ENCODE results near the gene NACAD.

Gene NACAD

DNA sequence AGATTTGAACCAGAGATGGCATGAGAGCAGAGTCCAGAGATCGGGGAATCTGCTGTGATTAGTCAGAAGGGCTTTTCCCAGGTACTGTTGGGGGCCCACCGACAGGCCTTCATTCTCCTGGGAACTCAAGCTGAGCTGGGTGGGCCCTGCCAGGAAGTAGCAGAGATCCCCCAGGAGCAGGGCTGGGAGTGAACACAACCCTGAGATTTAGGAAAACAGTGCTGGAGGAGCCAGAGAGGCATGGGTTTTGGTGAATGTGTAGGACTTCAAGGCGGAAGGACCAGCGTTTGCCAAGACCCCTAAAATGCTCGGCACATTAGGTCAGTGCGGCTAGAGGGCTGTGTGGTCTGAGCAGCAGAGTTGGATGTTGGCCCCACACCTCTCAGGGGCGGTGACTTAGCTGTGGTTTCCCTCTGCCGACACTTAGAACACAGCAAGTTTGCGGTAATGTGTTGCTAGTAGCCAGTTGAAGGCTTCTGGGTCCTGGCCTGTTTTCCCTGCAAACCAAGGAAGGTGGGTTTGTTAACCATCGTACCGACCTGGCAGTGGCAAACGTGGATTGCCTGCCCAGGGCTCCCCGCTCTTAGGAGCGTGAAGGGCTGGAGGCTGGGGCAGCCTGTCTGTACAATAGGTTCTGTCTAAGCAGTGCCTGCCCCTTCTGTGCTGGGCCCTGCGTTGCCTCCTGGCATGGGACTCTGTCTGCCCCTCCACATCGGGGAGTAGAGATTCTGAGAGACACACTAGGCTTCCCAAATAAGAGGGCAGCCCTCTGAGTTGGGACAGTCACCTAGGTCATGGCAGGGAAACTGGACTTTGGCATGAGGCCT, 14.0 kb downstream of the NACAD start:
- DNase-seq (ENCODE audit: low spot score) = no peak

- DNase-seq (ENCODE audit: low spot score) = no peak
Measured at GRCh38 chr7:45073786-45074527, 14.8 kb downstream of the NACAD start.

DNA sequence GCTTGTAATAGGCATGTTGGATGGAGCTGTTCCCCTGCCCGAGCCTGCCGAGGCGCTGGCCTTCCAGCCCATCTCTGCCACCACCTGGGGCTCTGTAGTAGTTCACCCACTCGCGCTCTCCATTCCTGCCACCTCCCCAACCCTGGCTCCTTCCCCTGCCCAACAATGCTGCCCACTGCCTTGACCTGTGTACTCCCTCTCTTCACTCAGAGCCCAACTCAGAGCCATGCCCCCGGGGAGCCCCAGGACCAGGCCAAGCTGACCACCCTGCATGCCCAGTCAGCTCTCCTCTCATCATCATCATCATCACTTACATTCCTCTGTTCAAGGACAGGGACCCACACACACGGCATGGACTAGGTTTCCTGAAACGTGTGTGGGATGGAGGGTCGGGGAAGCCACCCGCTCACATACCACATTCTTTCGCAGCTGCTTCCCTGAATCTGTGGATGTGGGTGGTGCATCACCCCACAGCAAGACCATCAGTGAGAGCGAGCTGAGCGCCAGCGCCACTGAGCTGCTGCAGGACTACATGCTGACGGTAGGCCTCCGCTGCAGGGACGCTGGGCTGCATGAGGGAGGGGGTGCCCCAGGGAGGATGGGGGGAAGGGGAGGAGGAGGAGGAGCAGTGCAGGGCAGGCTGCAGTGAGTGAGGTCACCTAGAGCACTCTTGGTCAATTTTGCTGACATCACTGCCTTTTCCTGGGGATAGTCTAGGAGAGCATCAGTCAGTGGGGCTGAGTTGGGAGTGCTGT, 15.6 kb downstream of the NACAD start:
- no peak for DNase-seq (ENCODE audit: low spot score)

GRCh38 chr7:45072131-45073030, 16.4 kb downstream of the NACAD start:
- no peak for DNase-seq (ENCODE audit: low spot score)

DNA sequence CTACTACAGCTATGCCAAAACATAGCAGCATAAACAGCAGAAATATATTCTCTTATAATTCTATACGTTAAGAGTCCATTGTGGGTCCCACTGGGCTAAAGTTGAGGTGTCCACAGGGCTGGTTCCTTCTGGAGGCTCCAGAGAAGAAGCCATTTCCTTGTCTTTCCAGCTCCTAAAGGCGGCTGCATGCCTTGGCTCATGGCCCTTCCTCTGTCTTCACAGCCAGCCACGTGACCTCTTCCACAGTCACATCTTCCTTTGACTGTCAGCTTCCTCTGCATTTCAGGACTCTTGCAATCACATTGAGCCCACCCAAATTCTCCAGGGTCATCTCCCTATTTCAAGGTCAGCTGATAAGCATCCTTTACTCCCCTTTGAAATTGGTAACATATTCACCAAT, 17.2 kb downstream of the NACAD start:
- no peak for DNase-seq (ENCODE audit: low spot score)

DNA sequence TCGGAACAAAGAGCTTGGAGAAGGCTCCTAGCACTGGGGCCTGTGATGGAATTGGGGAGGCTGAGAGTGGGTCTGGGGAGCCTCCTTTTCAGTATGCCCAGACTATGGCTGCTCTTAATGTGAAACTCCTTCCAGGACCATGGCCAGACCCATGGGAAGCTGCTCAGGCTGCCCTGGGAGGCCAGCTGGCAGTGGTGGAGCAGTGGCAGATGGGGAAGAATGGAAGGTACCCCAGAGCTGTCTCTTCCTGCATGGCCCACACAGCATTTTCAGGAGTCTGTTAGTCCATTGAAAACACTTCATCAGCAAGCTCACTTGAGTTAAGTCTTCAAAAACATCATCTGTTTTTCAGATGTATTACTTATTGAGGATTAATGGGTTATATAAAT, 18.5 kb downstream of the NACAD start:
- no peak for DNase-seq (ENCODE audit: low spot score)

GRCh38 chr7:45069444-45070253, 19.1 kb downstream of the NACAD start:
- DNase-seq (ENCODE audit: low spot score) = no peak

DNA sequence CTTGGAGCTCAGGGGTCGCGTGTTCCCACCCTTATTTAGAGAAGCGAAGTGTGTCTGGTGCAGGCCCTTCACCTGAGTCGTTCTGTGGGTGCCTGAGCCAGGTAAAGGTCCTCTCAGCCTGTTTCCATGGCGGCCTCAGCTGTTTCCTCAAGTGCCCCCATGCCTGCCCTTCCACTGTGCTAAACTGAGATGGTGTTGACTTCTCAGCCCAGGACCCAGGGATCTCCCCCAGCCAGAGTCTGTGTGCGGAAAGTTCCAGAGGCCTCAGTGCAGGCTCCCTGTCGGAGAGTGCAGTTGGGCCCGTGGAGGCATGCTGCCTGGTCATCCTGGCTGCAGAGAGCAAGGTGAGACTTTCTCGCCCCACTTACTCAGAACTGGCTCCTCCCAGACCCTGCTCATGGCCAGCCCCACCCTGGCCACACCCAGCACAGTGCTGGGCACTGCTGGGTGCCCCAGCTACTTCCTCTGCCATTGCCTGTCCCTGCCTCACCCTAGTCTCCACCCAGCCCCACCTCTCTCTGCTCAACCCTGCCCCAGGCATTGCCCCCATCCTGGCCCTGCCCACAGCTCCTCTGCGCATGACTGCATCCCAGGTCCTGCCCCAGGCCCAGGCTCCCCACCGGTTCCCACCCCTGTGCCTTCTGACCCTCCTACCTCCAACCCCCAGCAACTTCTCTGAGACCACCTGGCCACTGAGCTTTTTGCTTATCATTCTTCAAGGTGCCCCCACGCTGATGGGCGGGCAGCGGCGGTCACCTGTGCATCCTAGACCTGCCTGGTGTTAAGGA, 20.3 kb downstream of the NACAD start:
- DNase-seq (ENCODE audit: low spot score) = no peak

GRCh38 chr7:45067582-45067981, 21.2 kb downstream of the NACAD start:
- DNase-seq (ENCODE audit: low spot score) = no peak

- no peak for DNase-seq (ENCODE audit: low spot score)
Measured at GRCh38 chr7:45066409-45066808, 22.4 kb downstream of the NACAD start.

- DNase-seq (ENCODE audit: low spot score) = no peak
Measured at GRCh38 chr7:45065031-45065995, 23.5 kb downstream of the NACAD start.

DNA sequence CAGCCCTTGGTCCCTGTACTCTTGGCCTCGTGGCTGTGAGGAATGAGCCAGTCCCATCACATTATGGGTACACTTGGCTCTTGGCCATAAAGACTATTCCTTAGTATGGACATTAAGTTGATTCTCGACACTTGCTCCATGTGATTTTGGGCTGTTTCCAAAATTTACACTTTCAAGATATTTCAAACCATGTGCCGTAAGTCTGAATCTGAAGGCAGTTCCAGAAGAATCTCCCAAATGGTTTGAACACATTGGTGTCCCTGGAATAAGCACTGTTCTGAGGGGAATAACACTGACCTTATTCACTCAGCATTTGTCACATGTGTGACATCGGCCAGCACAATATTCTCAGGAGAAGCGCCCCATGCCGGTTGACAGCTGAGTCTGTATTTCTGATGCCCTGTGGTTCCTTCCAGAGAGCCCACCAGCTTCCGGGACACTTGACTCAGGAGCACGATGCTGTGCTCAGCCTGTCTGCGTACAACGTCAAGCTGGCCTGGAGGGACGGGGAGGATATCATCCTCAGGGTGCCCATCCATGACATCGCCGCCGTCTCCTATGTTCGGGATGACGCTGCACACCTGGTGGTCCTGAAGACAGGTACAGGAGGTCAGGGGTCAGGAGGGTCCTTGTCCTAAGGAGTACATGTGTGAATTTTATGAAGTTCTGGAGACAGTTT, 24.6 kb downstream of the NACAD start:
- no peak for DNase-seq (ENCODE audit: low spot score)

GRCh38 chr7:45061806-45062425, 26.9 kb downstream of the NACAD start:
- DNase-seq (ENCODE audit: low spot score) = no peak

DNA sequence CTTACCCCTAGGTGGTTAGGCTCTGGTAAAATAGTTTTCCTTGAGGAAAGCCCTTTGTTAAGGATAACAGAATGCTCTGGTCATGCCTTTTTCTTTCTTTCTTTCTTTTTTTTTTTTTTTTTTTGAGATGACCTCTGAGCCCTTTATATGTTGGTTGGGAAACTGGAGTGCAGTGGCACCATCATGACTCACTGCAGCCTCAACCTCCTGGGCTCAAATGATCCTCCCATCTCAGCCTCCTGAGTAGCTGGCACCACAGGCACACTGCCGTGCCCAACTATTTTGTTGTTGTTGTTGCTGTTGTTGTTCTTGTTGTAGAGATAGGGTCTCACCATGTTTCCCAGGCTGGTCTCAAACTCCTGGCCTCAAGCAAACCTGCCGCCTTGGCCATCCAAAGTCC, 27.4 kb downstream of the NACAD start:
- no peak for DNase-seq (ENCODE audit: low spot score)

- no peak for DNase-seq (ENCODE audit: low spot score)
Measured at GRCh38 chr7:45060295-45060694, 28.5 kb downstream of the NACAD start.

DNA sequence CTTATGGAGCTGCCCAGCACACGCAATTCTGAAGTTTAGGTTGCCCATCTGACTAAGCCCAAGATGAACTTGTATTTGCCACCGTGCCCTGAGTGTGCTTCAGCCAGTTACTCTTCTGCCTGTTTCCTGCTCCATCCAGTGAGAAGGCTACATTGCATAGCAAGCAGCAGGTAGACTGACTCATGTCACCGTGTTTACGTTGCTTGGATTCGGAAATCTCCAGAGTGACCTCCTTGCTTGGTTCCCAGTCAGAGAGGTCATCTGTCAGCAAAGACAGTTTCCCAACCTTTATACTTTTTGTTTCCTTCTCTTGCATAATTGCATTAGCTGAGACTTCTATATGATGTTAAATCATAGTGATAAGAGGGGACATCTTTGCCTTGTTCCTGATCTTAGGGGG, 30.9 kb downstream of the NACAD start:
- no peak for DNase-seq (ENCODE audit: low spot score)

DNA sequence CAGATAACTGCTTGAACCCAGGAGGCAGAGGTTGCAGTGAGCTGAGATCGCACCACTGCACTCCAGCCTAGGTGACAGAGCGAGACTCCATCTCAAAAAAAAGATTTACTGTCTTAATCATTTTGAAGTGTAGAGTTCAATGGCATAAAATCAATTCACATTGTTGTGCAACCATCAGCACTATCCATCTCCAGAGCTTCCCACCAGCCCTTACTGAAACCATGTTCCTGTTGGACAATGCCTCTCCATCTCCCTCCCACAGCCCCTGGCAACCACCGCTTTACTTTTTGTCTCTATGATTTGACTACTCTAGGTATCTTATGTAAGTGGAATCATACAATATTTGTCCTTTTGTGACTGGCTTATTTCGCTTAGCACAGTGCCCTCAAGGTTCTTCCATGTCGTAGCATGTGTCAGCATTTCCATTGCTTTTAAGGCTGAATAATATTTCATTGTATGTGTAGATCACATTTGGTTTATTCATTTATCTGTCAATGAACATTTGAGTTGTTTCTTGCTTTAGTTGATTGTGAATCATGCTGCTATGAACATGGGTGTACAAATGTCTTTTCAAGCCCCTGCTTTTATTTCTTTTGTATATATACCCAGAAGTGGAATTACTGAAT, 33.1 kb downstream of the NACAD start:
- no peak for DNase-seq (ENCODE audit: low spot score)
